ENCODE results near the gene PHGDH.

DNA sequence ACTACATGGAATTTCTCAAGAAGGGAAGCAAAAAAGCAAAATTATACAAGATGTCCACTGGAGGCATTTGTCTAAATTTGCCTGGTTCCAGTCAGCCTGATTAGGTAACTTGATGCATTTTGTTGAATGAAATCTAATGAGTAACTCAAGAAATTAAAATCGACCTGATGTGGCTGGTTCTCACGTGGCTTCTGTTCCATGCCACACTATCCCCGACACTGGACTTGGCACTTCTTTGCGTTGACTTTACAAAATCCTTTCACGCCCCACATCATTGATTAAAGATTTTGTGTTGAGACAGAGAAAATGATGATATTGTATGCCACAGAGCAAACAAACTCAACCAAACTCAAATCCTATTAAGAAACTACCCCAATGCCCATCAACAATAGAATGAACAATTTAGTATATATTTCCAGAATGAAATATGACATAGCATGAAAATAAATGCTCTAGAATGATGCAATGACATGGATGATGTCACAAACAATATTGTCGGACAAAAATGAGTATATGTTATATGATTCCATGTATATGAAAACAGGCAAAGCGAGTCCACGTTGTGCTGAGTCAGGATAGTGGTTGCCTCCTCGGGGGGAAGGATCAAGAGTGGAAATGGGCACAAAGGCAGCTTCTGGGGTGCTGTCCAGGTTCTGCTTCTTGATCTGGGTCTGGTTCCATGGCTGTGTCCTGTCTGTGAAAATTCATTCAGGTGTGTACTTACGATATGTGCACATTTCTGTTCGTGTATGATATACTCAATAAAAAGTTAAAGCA, 69.9 kb downstream of the PHGDH start:
- TF ChIP-seq, protein P1, sequence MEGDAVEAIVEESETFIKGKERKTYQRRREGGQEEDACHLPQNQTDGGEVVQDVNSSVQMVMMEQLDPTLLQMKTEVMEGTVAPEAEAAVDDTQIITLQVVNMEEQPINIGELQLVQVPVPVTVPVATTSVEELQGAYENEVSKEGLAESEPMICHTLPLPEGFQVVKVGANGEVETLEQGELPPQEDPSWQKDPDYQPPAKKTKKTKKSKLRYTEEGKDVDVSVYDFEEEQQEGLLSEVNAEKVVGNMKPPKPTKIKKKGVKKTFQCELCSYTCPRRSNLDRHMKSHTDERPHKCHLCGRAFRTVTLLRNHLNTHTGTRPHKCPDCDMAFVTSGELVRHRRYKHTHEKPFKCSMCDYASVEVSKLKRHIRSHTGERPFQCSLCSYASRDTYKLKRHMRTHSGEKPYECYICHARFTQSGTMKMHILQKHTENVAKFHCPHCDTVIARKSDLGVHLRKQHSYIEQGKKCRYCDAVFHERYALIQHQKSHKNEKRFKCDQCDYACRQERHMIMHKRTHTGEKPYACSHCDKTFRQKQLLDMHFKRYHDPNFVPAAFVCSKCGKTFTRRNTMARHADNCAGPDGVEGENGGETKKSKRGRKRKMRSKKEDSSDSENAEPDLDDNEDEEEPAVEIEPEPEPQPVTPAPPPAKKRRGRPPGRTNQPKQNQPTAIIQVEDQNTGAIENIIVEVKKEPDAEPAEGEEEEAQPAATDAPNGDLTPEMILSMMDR (optimal IDR thresholded peaks at IDR 0.05 in 1 of 3, IDR thresholded peaks at IDR 0.05 in 1 of 3, conservative IDR thresholded peaks at IDR 0.05 in 1 of 3; ENCODE audit: extremely low read depth in 1 of 3, insufficient read depth in 2 of 3, low read length in 3 of 3) = no peak
- no peak for TF ChIP-seq EZH2 (IDR thresholded peaks at IDR 0.05; ENCODE audit: low read length)

Data from keratinocyte (primary cell).